Measurements from ENCODE around the gene GLRX5.
"Not testable (repeated sequence)": the region's sequence is repeated elsewhere in the genome, so short reads cannot be mapped to it uniquely, and the experiment has no call there.

The GLRX5 gene

GRCh38 chr14:95500201-95500681 is 34.6 kb upstream of the GLRX5 start:
- no peak for DNase-seq

DNA sequence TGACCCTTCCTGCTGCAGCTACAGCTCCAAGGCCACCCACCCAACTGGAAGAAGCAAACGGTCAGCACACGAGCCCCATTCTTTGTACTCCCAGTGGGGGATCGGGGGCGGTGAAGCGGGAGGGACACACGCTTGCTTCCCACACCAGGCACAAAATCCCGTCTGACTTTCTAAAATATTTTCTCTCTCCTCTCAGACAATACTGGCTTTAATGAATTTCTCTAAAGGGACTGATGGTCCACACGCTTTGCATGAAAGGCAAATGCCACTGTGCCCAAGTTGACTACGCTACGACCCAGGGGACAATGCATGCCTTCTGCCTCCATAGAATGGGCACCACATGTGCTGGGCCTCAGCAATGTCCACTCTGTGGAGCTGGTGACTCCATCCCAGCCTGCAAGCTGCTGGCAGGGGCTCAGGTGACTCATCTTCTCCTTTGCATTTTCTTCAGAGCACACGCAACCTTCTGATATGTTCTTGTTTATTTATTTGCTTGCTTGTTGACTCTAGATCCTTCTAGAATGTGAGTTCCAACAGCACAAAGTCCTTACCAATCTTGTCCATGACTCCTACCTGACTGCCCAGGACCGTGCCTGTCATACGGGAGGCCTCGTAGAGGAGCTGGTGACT is 34.0 kb upstream of the GLRX5 start:
- DNase-seq = no peak

DNA sequence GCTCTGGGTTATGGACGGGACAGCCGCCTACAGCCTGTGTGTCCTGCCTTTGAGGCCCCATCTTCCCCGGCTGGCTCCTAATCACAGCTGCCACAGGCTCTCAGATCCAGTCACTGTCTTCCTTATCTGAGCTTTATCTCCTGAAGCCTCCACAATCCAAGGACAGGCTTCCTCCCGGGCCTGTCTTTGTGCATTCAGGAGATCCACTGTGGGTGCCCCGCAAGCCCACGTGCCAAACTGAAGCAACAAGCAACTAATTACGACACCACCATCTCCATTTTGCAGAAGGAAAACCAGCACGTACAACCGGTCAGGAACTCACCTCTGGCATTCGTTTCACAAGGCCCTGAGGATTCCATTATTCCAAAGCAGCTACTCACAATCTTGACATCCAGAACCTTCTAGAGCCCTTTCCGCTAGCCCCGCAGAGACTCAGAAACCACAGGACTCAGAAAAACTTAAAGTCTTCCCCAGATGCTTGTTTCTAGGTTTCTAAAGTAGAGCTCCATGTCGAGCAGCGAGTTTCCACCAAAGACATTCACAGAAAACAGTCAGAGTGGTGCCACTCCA is 32.4 kb upstream of the GLRX5 start:
- no peak for DNase-seq

DNA sequence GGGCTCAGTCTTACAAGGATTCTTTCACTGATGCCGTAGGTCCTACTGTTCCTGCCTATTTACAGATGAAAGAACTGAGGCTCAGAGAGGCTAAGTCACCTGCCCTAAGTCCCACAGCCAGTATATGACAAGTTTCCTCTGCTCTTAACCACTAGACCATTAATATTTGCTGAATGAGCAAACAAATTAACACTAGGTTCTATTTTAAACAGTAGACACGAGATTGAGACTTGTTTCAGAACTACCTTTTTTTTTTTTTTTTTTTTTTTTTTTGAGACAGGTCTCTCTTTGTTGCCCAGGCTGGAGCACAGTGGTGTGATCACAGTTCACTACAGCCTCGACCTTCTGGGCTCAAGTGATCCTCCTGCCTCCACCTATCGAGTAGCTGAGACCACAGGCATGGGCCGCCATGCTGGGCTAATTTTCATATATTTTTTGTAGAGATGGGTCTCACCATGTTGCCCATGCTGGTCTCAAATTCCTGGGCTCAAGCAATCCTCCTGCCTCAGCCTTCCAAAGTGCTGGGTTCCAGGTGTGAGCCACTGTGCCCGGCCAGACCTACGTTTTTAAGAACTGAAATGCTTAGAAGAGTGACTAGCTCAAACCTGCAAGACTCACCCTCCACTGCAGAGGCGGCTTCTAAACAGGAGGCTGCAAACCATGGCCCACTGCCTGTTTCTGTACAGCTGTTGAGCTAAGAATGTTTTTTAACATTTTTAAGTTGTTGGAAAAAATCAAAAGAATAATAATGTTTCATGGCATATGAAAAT is 31.3 kb upstream of the GLRX5 start:
- DNase-seq = no peak

GRCh38 chr14:95504135-95505029 is 30.5 kb upstream of the GLRX5 start:
- no peak for DNase-seq

GRCh38 chr14:95505030-95505589 is 29.7 kb upstream of the GLRX5 start:
- no peak for DNase-seq

GRCh38 chr14:95507174-95507573 is 27.7 kb upstream of the GLRX5 start:
- DNase-seq = peak; percentile 59

DNA sequence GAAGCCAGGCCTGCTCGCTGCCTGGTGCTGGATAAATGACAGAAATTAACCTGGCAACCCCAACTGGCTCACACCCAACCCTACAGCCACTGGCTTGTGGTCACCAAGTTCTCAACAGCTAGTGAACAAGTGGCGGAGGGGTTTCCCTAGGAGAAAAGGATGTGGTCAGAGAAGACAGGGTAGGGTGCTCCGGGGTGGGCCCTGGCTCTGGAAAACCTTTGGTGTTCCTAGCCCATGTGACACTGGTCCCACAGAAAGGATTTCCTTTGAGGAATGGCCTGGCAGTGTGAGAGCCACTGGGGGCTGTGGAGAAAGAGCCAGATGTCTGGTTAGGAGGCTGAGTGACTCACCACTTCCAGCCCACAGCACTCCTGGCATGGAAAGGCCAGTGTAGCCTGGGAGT is 27.1 kb upstream of the GLRX5 start:
- no peak for DNase-seq

DNA sequence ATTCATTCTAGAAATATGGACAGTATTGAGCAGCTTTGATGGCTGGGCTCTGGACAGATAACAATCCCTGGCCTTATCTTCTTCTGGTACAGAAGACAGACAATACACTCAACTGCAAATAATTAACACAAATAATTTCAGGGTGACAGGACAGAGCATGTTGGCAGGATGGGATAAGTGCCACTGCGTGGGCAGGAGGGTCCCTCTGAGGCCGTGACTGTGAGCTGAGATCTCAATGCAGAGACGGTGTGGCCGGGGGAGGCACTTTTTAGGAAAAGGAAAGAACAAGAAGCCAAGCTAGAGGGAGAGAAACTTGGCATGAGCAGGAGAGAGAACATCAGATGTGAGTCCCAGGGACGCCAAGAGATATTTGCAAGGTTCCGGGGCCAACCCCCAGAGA is 26.5 kb upstream of the GLRX5 start:
- no peak for DNase-seq

GRCh38 chr14:95509495-95509894 is 25.4 kb upstream of the GLRX5 start:
- DNase-seq = no peak

- DNase-seq = not testable (repeated sequence)
These were observed 24.5 kb upstream of the GLRX5 start for GRCh38 chr14:95510344-95510743.

GRCh38 chr14:95510804-95511203 is 24.0 kb upstream of the GLRX5 start:
- no peak for DNase-seq

DNA sequence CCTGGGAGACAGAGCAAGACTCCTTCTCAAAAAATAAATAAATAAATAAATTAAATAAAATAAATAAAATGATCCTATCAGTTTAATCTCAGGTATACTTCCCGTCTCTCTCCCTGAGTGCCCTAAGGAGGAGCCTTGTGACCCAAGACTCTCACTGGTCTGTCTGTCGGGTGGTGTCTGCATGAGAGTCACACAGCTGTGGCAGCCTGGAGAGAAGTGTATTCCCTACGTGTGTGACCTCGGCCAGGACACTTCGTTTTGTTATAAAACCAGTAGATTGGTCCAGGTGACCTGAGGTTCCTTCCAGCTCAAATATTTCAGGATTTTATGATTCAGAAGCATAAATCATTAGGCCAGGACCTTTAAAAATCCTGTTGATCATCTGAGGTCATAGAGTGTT is 23.2 kb upstream of the GLRX5 start:
- no peak for DNase-seq

- DNase-seq = no peak
These were observed 21.6 kb upstream of the GLRX5 start for GRCh38 chr14:95513291-95513690.

DNA sequence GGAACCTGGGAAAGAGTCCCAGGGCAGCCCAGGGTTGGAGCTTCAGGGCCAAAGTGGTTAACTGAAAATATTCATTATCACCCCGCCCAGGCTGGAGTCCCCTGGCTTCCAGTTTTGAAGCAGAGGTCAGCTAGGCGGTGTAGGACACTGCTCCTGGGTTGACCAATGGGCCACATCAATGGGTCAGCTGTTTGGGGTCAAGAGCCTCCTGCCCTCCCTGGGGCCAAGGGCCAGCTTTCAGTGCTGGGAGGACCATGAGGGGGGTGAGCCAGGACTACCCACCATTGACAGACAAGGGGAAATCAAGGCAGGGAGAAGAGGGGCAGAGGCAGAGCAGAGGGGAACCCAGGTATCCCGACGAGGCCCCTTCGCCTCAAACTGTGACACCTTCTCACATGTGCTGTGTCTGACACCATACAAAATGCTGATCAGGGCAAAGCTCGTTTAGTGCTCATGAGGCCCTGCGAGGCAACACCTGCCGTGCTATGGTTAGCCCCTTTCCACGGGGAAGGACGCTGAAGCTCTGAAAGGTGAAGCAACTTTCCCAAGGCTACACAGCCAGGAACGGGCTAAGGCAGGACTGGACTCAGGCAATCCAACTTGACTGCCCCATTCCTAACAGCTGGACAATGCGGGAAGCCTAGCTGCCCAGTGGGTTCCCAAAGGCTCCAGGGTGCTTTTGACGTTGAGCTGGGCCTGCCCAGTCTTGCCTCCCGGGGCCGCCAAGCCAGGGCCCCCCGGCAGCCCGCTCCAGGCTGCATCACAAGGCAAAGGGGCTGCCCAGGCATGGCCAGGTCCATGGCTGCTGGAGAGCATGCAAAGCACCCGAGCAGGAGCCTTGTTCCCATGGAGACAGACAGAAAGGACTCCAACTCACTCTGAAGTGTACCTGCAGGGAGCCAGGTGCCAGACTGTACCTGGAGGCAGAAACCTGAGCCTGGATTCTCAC is 20.4 kb upstream of the GLRX5 start:
- no peak for DNase-seq

DNA sequence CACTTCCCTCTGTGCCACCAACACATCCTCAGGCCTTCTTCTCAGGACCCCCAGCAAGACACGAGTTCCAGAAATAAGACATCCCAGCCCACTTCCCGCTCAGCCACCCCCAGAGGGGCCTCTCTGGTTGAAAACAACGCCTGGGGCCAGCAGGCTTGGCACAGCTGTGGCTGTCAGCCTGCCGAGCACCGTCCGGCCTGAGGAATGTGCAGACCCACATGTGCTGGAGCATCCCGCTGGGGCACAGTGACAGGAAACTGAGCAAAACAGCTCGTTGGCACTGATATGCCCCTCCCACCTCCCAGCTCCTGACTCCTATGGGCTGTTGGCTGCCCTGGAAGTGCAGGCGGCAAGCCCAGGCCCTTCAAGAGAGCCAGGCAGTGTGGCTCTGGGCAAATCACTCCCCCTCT is 19.8 kb upstream of the GLRX5 start:
- DNase-seq = no peak

GRCh38 chr14:95515596-95516552 is 19.0 kb upstream of the GLRX5 start:
- peak; percentile 83 for DNase-seq

DNA sequence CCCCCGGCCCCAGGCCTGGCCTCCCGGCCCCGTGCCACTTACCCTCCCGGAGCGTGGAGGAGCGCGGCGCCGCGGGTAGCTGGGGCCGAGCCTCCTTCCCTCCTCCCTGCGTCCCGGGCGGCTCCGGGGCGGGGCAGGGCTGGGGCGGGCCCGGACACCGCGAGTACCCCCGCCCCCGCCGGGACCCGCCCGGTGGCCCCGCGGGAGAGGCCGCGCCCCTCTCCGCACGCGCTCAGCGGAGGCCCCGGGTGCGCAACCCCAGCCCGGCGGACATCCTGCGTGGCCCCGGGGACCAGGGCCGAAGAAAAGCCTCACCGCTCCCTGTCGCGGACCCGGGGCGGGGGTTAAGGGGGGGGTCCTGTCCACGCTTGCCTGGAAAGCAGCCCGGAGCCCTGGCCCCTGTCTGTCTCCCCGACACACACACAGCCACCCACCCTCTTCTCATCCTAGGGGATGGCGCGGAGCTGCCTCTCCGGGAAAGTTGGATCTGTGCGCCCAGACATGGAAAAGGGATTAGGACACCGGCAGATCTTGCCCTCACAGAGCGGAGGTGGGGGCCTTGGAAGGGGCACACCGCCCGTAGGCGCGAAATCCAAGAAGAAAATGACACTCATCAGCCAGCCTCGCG is 18.2 kb upstream of the GLRX5 start, which contains the start of gene SYNE3:
SYNE3 (minus strand) TSS at position 97 of the 628 bp plus-strand sequence. CDS start 40,829 bp downstream, outside the sequence.
- peak; percentile 49 for DNase-seq

DNA sequence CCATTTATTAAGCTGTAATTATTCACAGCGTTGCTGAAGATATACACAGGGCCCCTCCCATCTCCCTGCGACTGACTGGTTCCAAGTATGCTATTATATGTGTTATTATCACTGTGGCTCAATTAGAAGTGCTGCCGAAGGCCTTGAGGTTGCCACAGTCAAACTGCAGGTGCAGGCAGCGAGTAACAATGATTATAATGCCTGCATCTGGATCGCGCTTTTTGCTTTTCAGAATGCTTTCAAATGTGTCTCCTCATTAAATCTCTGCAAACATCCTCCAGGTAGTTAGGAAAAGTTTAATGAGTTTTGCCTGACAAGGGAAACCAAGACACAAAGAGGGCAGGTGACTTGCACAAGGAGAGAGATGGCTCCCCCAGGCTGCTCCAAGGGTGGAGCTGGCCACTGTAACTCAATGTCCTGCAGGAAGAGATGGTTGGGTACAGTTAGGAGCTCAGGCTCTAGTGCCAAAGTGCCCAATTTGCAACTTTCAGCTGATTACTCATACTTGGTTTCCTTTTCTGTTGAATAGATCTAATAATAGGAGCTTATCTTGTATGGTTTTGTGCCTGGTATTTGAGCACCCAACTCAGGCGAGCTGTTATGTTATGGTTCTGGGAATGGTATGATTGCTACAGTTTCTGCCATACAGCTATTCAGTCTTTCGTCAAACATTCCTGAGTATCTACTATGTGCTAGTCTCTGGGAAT is 16.7 kb upstream of the GLRX5 start:
- no peak for DNase-seq
